ENCODE results near the gene AGBL3. TPM values are rescaled to one million over a fixed set of nuclear protein-coding genes. Genes with fewer than 3 reads are reported as not detected.

AGBL3 gene
- total RNA-seq, 4 donors from 2014 or later = 0.41 to 2.6 (median 1.1) TPM; not detected in 1

DNA sequence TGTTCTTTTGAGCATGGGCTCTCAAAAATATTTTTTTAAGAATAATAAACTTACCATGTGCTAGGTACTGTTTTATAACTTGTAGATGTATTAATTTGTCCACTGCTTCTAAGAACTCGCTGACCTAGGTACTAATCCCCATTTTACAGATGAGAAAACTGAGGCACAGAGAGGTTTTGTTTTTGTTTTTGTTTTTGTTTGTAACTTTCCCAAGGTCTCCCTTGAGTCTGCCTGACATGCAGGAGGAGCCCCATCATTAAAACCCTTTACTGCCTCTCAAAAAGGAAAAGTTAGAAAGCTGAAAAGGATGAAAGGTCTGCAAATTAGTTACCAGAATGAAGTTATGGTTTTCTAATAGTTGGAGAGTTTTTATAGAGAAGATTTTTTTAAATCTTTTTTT is 38.5 kb upstream of the AGBL3 start:
- no peak for DNase-seq
- H3K36me3 ChIP-seq = peaks cover 0 to 16% (median 5%) of the 10 kb centered on the region in 4 donors
- intact Hi-C loops (cut with DNase I; ENCODE audit: low total_unique reads) (loop anchor here (10.0 kb wide), 1 partner anchor 253 kb away; no protein-coding TSS in a partner anchor), in situ Hi-C loops (cut with MboI; ENCODE audit: low pct_ligation_motif_present in 1 of 4, low pct_unique_long_range_greater_than_20kb in 1 of 4, low sequenced_read_pairs in 3 of 4) (no loop called here)
- H3K4me3 ChIP-seq = no peak overlapping the region
- TF ChIP-seq, protein P1, sequence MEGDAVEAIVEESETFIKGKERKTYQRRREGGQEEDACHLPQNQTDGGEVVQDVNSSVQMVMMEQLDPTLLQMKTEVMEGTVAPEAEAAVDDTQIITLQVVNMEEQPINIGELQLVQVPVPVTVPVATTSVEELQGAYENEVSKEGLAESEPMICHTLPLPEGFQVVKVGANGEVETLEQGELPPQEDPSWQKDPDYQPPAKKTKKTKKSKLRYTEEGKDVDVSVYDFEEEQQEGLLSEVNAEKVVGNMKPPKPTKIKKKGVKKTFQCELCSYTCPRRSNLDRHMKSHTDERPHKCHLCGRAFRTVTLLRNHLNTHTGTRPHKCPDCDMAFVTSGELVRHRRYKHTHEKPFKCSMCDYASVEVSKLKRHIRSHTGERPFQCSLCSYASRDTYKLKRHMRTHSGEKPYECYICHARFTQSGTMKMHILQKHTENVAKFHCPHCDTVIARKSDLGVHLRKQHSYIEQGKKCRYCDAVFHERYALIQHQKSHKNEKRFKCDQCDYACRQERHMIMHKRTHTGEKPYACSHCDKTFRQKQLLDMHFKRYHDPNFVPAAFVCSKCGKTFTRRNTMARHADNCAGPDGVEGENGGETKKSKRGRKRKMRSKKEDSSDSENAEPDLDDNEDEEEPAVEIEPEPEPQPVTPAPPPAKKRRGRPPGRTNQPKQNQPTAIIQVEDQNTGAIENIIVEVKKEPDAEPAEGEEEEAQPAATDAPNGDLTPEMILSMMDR (IDR thresholded peaks at IDR 0.05) = no peak
- 84 to 100% methylated on average over 1 of the region's 1 CpG for WGBS, 2 donors (ENCODE audit: low coverage in 1 of 2)
- H3K9me3 ChIP-seq = no peaks in the 10 kb centered on the region
- no peaks in the 10 kb centered on the region for H3K27me3 ChIP-seq
- H3K27ac ChIP-seq = peak overlapping the region in 1 of 4 donors; percentile 2
- H3K4me1 ChIP-seq = no peaks in the 10 kb centered on the region

DNA sequence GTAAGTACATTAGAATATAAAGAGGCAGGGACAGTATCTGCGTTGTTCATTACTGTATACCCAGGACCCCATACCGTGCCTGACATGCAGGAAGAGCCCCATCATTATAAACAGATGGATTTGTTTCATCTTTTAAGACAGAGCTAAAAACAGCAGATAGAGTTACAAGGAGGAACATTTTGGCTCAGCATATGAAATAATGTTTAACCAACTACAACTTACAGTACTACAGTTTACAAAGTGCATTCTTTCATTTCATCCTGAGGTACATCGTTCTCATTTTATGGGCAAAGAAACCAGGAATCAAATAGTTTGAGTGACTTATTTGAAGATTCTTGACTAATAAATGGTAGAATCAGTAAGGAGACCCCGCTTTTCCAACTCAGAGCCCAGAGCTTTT is 38.1 kb upstream of the AGBL3 start:
- intact Hi-C loops (cut with DNase I; ENCODE audit: low total_unique reads) = loop anchor here (10.0 kb wide), 1 partner anchor 253 kb away; no protein-coding TSS in a partner anchor

DNA sequence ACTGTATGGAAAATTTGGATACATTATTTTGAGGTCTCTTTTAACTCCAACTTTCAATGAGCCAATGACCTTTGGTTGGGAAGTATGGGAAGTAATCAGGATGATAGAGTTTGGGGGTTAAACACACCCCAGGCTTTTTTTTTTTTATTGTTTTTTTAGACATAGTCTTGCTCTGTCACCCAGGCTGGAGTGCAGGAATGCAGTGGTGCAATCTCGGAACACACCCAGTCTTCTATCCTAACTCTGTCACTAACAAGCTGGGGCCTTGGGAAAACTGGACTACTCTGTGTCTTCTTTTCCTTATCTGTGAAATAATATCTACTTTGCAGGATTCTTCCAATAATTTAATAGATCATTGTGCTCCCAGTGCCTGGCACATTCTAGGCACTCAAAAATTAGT is 37.6 kb upstream of the AGBL3 start:
- intact Hi-C loops (cut with DNase I; ENCODE audit: low total_unique reads) = loop anchor here (10.0 kb wide), 1 partner anchor 254 kb away; no protein-coding TSS in a partner anchor
- Histone ChIP-seq H3K36me3 (peaks cover 0 to 16% (median 5%) of the 10 kb centered on the region in 4 donors), H3K27ac (peak overlapping the region in 2 of 4 donors; percentile 29 to 34), H3K4me3 (no peak overlapping the region), H3K27me3 (no peaks in the 10 kb centered on the region), H3K9me3 (no peaks in the 10 kb centered on the region), H3K4me1 (no peaks in the 10 kb centered on the region)
- in situ Hi-C loops (cut with MboI; ENCODE audit: low pct_ligation_motif_present in 1 of 4, low pct_unique_long_range_greater_than_20kb in 1 of 4, low sequenced_read_pairs in 3 of 4) = no loop called here
- TF ChIP-seq POLR2A (IDR thresholded peaks at IDR 0.05) = no peak
- TF ChIP-seq, protein P1 (IDR thresholded peaks at IDR 0.05) = no peak
- no peak for TF ChIP-seq EP300 (IDR thresholded peaks at IDR 0.05; ENCODE audit: low read depth)
- TF ChIP-seq POLR2AphosphoS5 (IDR thresholded peaks at IDR 0.05) = no peak
- DNase-seq = no peak
- WGBS, 2 donors (ENCODE audit: low coverage in 1 of 2) = 33 to 69% methylated on average over 1 of the region's 1 CpG

More for the DNA sequence above, 38.1 kb upstream of the AGBL3 start:
- 70% methylated on average over 4 of the region's 4 CpGs for WGBS, 2 donors (ENCODE audit: low coverage in 1 of 2)
- H3K27me3 ChIP-seq = no peaks in the 10 kb centered on the region
- no peaks in the 10 kb centered on the region for H3K4me1 ChIP-seq
- no peaks in the 10 kb centered on the region for H3K9me3 ChIP-seq
- peak overlapping the region in 1 of 4 donors; percentile 29 for H3K27ac ChIP-seq
- DNase-seq = no peak
- in situ Hi-C loops (cut with MboI; ENCODE audit: low pct_ligation_motif_present in 1 of 4, low pct_unique_long_range_greater_than_20kb in 1 of 4, low sequenced_read_pairs in 3 of 4) = no loop called here
- peaks cover 0 to 16% (median 5%) of the 10 kb centered on the region in 4 donors for H3K36me3 ChIP-seq
- H3K4me3 ChIP-seq = no peak overlapping the region
- TF ChIP-seq, protein P1 (IDR thresholded peaks at IDR 0.05) = no peak
- TF ChIP-seq EP300 (IDR thresholded peaks at IDR 0.05; ENCODE audit: low read depth) = no peak
- no peak for TF ChIP-seq POLR2AphosphoS5 (IDR thresholded peaks at IDR 0.05)
- no peak for TF ChIP-seq POLR2A (IDR thresholded peaks at IDR 0.05)

DNA sequence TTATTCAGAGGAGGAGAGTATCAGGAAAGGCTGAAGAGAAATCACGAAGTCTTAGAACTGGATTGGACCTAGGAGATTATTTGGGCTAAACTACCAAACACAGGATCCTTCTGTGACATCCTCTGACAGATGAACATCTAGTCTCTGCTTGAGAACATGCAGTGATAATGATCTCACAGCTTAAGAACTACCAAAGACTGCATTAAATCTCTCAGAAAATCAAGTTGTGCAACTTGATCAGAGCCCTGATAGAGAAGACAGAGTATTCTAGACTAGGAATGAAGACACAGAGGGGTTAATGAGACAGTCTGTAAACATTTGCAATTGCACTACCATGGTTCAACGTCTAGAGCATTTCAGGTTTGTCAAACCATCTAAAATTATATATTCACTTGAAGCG is 37.1 kb upstream of the AGBL3 start:
- Histone ChIP-seq H3K4me1 (no peaks in the 10 kb centered on the region), H3K27ac (peak overlapping the region in 2 of 4 donors; percentile 29 to 34), H3K27me3 (no peaks in the 10 kb centered on the region), H3K9me3 (no peaks in the 10 kb centered on the region), H3K4me3 (no peak overlapping the region), H3K36me3 (peaks cover 0 to 16% (median 5%) of the 10 kb centered on the region in 4 donors)
- DNase-seq = no peak
- intact Hi-C loops (cut with DNase I; ENCODE audit: low total_unique reads) (loop anchor here (10.0 kb wide), 1 partner anchor 254 kb away; no protein-coding TSS in a partner anchor), in situ Hi-C loops (cut with MboI; ENCODE audit: low pct_ligation_motif_present in 1 of 4, low pct_unique_long_range_greater_than_20kb in 1 of 4, low sequenced_read_pairs in 3 of 4) (no loop called here)
- WGBS, 2 donors (ENCODE audit: low coverage in 1 of 2) = 54 to 57% methylated on average over 3 of the region's 3 CpGs
- no peak for TF ChIP-seq EP300 (IDR thresholded peaks at IDR 0.05; ENCODE audit: low read depth)
- TF ChIP-seq, protein P1 (IDR thresholded peaks at IDR 0.05) = no peak
- TF ChIP-seq POLR2A (IDR thresholded peaks at IDR 0.05) = no peak

Measured in transverse colon (tissue), 4 donors.